Anterior cingulate cortex (tissue), 58 donors: ENCODE results near the gene SLC4A2.
A peak's percentile ranks its signal among the peaks of the same experiment; 100 is the strongest.
"Not testable (repeated sequence)": the region's sequence is repeated elsewhere in the genome, so short reads cannot be mapped to it uniquely, and the experiment has no call there.

ENCODE experiments used
- DNase-seq, 58 donors: peaks; one replicate each; lab custom pipeline; 2025; lab: John Stamatoyannopoulos, UW

The SLC4A2 gene

GRCh38 chr7:151059367-151060112 lies at the start of gene SLC4A2:
Gene SLC4A2 (plus strand): TSS chr7:151059589. CDS start chr7:151061988, 2,399 bp downstream.
- peak in 55 of 58 donors; percentile 42 to 93 (median 78) for DNase-seq

- DNase-seq, result no peak
These were observed 49.4 kb upstream of the SLC4A2 start for GRCh38 chr7:151010037-151010306.

- no peak for DNase-seq
These were observed 48.9 kb upstream of the SLC4A2 start for GRCh38 chr7:151010307-151011096.

GRCh38 chr7:151011097-151011409 lies 48.3 kb upstream of the SLC4A2 start:
- DNase-seq, result no peak

- not testable (repeated sequence) for DNase-seq
These were observed 47.8 kb upstream of the SLC4A2 start for GRCh38 chr7:151011616-151012015.

GRCh38 chr7:151012031-151012692 lies 47.2 kb upstream of the SLC4A2 start:
- DNase-seq, result no peak

- DNase-seq, result no peak
These were observed 46.5 kb upstream of the SLC4A2 start for GRCh38 chr7:151012911-151013347.

GRCh38 chr7:151013356-151013732 lies 46.0 kb upstream of the SLC4A2 start:
- DNase-seq, result no peak

GRCh38 chr7:151013733-151014497 lies 45.5 kb upstream of the SLC4A2 start:
- DNase-seq, result peak in 57 of 58 donors; percentile 4 to 90 (median 67)

GRCh38 chr7:151014950-151015349 lies 44.4 kb upstream of the SLC4A2 start:
- no peak for DNase-seq

- no peak for DNase-seq
These were observed 43.4 kb upstream of the SLC4A2 start for GRCh38 chr7:151015967-151016366.

- DNase-seq, result no peak
These were observed 42.9 kb upstream of the SLC4A2 start for GRCh38 chr7:151016505-151016904.

- no peak for DNase-seq
These were observed 42.4 kb upstream of the SLC4A2 start for GRCh38 chr7:151016942-151017341.

GRCh38 chr7:151017370-151017952 lies 41.9 kb upstream of the SLC4A2 start:
- no peak for DNase-seq

GRCh38 chr7:151017953-151018420 lies 41.4 kb upstream of the SLC4A2 start:
- peak in 37 of 58 donors; percentile 4 to 74 (median 33) for DNase-seq

GRCh38 chr7:151018421-151019129 lies 40.8 kb upstream of the SLC4A2 start:
- peak in 9 of 58 donors; percentile 15 to 45 (median 24) for DNase-seq

- no peak for DNase-seq
These were observed 40.3 kb upstream of the SLC4A2 start for GRCh38 chr7:151019130-151019447.

GRCh38 chr7:151020231-151020630 lies 39.2 kb upstream of the SLC4A2 start:
- DNase-seq, result no peak

- DNase-seq, result no peak
These were observed 36.2 kb upstream of the SLC4A2 start for GRCh38 chr7:151023232-151023631.
